ENCODE results near the gene E2F2. TPM values are rescaled to one million over a fixed set of nuclear protein-coding genes. Genes with fewer than 3 reads are reported as not detected.

E2F2 gene
- total RNA-seq, 1 experiment from 2014 or later, result 16.3 TPM

DNA sequence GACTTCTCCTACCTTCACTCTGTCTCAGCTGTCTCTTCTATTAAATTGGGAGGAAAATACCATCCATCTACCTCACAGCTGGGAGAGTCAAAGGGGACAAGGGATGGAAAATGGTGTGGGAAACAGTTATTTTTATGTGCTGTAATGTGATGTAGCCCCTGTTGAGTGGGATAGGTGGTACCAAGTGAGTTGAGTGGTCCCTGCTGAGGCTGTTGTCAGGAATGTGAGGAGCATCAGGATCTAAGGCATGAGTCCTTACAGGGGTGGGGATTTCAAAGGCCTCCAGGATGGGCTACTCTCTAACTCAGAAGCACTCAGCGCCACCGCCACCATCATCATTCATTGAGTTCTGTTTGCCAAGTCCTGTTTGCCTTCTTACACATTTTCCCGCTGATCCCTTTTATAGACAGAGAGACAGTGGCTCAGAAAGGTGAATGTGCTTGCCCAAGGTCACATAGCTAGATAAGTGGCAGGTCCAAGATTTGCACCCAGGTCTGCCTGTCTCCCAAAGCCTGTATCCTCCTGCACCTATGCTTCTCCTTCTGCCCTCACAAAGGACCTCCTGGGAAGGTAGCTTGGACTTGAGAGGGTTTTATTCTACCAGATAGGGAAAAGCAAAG is 32.8 kb upstream of the E2F2 start:
- Histone ChIP-seq H3K27me3 (ENCODE audit: insufficient read depth, low read length) (no peaks in the 10 kb centered on the region), H3K9me2 (ENCODE audit: insufficient read depth) (no peaks in the 10 kb centered on the region), H3K79me2 (ENCODE audit: insufficient read depth, low read length) (peaks cover 4% of the 10 kb centered on the region), H2AFZ (ENCODE audit: low read depth, low read length, poor library complexity, severe bottlenecking) (peak overlapping the region; percentile 5), H3K9ac (ENCODE audit: low read length) (peak overlapping the region; percentile 26), H3K27ac (ENCODE audit: low read depth, low read length) (peak overlapping the region; percentile 7; the same call in 1 of the 2 replicates), H3K4me1 (ENCODE audit: control insufficient read depth in 1 of 2, insufficient read depth in 2 of 2, low read length in 2 of 2) (peaks cover 48 to 69% of the 10 kb centered on the region in 2 experiments), H3K4me3 (replicated peaks in 1 of 2; ENCODE audit: low read depth in 1 of 2, low read length in 2 of 2) (0 out of 4 replicates have a peak overlapping the region, but pooled peaks of 1 of the 2 experiments have one; percentile 9), H3K36me3 (ENCODE audit: control insufficient read depth in 1 of 2, insufficient read depth in 2 of 2, low read length in 2 of 2) (no peaks in the 10 kb centered on the region), H4K20me1 (ENCODE audit: insufficient read depth) (no peaks in the 10 kb centered on the region; the same call in 1 of the 2 replicates), H3K4me2 (ENCODE audit: low read length) (peak overlapping the region; percentile 49), H3K9me3 (ENCODE audit: control insufficient read depth in 1 of 2, insufficient read depth in 1 of 2, low read depth in 1 of 2, low read length in 2 of 2) (no peaks in the 10 kb centered on the region)
- intact Hi-C loops (cut with micrococcal nuclease), result no loop called here
- ChIA-PET POLR2A (interaction anchor here (1.2 kb wide), 1 partner anchor 12 kb away, joined by 5 read pairs; no protein-coding TSS in a partner anchor), RAD21 (ENCODE audit: low non-redundant PET in 1 of 2, low total read pairs in 2 of 2, uncharacterized antibody in 2 of 2, unreplicated experiment in 2 of 2) (no interaction called here), CTCF (interaction anchor here (1.3 to 1.4 kb wide), 2 partner anchors 71 to 73 kb away, joined by 5 read pairs; no protein-coding TSS in a partner anchor)
- no TSS peak for BruUV-seq (replicated peaks)
- TF ChIP-seq ZBTB33 (IDR thresholded peaks at IDR 0.05; ENCODE audit: extremely low read depth, insufficient replicate concordance, low read length) (no peak), SRF (IDR thresholded peaks at IDR 0.05; ENCODE audit: low read depth) (no peak), RAD21 (IDR thresholded peaks at IDR 0.05; ENCODE audit: low read depth) (no peak), SIN3A (IDR thresholded peaks at IDR 0.05; ENCODE audit: low read depth) (no peak), ELF1 (IDR thresholded peaks at IDR 0.05; ENCODE audit: borderline replicate concordance, low read depth) (no peak), SP1 (IDR thresholded peaks at IDR 0.05; ENCODE audit: low read depth) (no peak), TCF7L2 (IDR thresholded peaks at IDR 0.05; ENCODE audit: borderline replicate concordance, extremely low read depth, insufficient read depth, insufficient read length) (no peak), CEBPB (IDR thresholded peaks at IDR 0.05; ENCODE audit: low read depth) (no peak), EZH2 (IDR thresholded peaks at IDR 0.05) (no peak), POLR2AphosphoS5 (IDR thresholded peaks at IDR 0.05; ENCODE audit: low read depth, low read length) (no peak), EZH2phosphoT487 (IDR thresholded peaks at IDR 0.05; ENCODE audit: borderline replicate concordance) (no peak), FOSL1 (IDR thresholded peaks at IDR 0.05; ENCODE audit: low read depth) (no peak), ATF3 (IDR thresholded peaks at IDR 0.05) (no peak), POLR2A (IDR thresholded peaks at IDR 0.05; ENCODE audit: borderline replicate concordance, extremely low read depth, insufficient read depth, insufficient read length) (no peak), ZNF274 (IDR thresholded peaks at IDR 0.05; ENCODE audit: low read depth, low read length) (no peak), CBX3 (IDR thresholded peaks at IDR 0.05; ENCODE audit: low read depth) (no peak)
- TF ChIP-seq, protein P1, sequence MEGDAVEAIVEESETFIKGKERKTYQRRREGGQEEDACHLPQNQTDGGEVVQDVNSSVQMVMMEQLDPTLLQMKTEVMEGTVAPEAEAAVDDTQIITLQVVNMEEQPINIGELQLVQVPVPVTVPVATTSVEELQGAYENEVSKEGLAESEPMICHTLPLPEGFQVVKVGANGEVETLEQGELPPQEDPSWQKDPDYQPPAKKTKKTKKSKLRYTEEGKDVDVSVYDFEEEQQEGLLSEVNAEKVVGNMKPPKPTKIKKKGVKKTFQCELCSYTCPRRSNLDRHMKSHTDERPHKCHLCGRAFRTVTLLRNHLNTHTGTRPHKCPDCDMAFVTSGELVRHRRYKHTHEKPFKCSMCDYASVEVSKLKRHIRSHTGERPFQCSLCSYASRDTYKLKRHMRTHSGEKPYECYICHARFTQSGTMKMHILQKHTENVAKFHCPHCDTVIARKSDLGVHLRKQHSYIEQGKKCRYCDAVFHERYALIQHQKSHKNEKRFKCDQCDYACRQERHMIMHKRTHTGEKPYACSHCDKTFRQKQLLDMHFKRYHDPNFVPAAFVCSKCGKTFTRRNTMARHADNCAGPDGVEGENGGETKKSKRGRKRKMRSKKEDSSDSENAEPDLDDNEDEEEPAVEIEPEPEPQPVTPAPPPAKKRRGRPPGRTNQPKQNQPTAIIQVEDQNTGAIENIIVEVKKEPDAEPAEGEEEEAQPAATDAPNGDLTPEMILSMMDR (IDR thresholded peaks at IDR 0.05 in 2 of 3, conservative IDR thresholded peaks at IDR 0.05 in 1 of 3; ENCODE audit: borderline replicate concordance in 1 of 3, insufficient read depth in 1 of 3, low read depth in 2 of 3, low read length in 2 of 3), result no peak
- TF ChIP-seq, protein P2, sequence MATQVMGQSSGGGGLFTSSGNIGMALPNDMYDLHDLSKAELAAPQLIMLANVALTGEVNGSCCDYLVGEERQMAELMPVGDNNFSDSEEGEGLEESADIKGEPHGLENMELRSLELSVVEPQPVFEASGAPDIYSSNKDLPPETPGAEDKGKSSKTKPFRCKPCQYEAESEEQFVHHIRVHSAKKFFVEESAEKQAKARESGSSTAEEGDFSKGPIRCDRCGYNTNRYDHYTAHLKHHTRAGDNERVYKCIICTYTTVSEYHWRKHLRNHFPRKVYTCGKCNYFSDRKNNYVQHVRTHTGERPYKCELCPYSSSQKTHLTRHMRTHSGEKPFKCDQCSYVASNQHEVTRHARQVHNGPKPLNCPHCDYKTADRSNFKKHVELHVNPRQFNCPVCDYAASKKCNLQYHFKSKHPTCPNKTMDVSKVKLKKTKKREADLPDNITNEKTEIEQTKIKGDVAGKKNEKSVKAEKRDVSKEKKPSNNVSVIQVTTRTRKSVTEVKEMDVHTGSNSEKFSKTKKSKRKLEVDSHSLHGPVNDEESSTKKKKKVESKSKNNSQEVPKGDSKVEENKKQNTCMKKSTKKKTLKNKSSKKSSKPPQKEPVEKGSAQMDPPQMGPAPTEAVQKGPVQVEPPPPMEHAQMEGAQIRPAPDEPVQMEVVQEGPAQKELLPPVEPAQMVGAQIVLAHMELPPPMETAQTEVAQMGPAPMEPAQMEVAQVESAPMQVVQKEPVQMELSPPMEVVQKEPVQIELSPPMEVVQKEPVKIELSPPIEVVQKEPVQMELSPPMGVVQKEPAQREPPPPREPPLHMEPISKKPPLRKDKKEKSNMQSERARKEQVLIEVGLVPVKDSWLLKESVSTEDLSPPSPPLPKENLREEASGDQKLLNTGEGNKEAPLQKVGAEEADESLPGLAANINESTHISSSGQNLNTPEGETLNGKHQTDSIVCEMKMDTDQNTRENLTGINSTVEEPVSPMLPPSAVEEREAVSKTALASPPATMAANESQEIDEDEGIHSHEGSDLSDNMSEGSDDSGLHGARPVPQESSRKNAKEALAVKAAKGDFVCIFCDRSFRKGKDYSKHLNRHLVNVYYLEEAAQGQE (IDR thresholded peaks at IDR 0.05; ENCODE audit: low read depth), result no peak
- TF ChIP-seq, protein P3, sequence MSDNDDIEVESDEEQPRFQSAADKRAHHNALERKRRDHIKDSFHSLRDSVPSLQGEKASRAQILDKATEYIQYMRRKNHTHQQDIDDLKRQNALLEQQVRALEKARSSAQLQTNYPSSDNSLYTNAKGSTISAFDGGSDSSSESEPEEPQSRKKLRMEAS (IDR thresholded peaks at IDR 0.05), result no peak
- DNase-seq (ENCODE audit: low read depth, low spot score) (no peak), ATAC-seq (no peak)

Data from HCT116 (cell line).